ENCODE data around the gene NPDC1. TPM values are rescaled to one million over a fixed set of nuclear protein-coding genes. Genes with fewer than 3 reads are reported as not detected.
"Not testable (repeated sequence)": the region's sequence is repeated elsewhere in the genome, so short reads cannot be mapped to it uniquely, and the experiment has no call there.

The NPDC1 gene
- polyA plus RNA-seq, 1 donor = 42.7 TPM

GRCh38 chr9:137009938-137010732 is 35.8 kb downstream of the NPDC1 start:
- Histone ChIP-seq H3K27me3 (ENCODE audit: control insufficient read depth, insufficient read depth, low read length) (no peaks in the 10 kb centered on the region), H3K4me3 (ENCODE audit: low read length) (no peak overlapping the region), H3K4me1 (ENCODE audit: control insufficient read depth, insufficient read depth, low read length) (no peaks in the 10 kb centered on the region), H3K9me3 (ENCODE audit: control insufficient read depth, low read depth, low read length) (peaks cover 52% of the 10 kb centered on the region), H3K27ac (ENCODE audit: low read length) (no peak overlapping the region), H3K36me3 (ENCODE audit: control insufficient read depth, insufficient read depth, low read length) (peaks cover 5% of the 10 kb centered on the region)
- no CpG with 5 or more reads among the region's 49 CpGs for WGBS (ENCODE audit: insufficient coverage, low lambda C conversion rate)
- DNase-seq = no peak

DNA sequence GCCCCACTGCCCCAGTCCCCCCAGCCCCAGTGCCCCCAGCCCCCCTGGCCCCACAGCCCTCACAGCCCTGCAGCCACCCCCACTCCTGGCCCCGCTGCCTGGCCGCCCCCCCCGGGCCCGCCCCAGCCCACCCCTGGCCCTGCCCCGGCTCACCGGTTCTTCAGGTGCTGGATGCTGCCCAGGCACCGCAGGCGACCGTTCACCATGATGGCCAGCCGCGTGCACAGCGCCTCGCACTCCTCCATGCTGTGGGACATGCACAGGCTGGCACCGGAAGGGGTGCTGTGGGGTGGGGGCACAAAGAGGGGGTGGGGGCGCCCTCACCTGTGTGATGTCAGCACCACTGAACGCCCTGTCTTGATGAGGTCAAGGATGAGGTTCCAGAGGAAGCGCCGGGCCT is 36.8 kb downstream of the NPDC1 start:
- peaks cover 45% of the 10 kb centered on the region for H3K9me3 ChIP-seq (ENCODE audit: control insufficient read depth, low read depth, low read length)
- WGBS (ENCODE audit: insufficient coverage, low lambda C conversion rate) = no CpG with 5 or more reads among the region's 18 CpGs
- H3K27ac ChIP-seq (ENCODE audit: low read length) = no peak overlapping the region
- H3K4me3 ChIP-seq (ENCODE audit: low read length) = no peak overlapping the region
- no peaks in the 10 kb centered on the region for H3K4me1 ChIP-seq (ENCODE audit: control insufficient read depth, insufficient read depth, low read length)
- peaks cover under 1% of the 10 kb centered on the region for H3K36me3 ChIP-seq (ENCODE audit: control insufficient read depth, insufficient read depth, low read length)
- no peak for DNase-seq
- no peaks in the 10 kb centered on the region for H3K27me3 ChIP-seq (ENCODE audit: control insufficient read depth, insufficient read depth, low read length)

GRCh38 chr9:137008312-137008711 is 37.7 kb downstream of the NPDC1 start:
- H3K9me3 ChIP-seq (ENCODE audit: control insufficient read depth, low read depth, low read length) = peaks cover 36% of the 10 kb centered on the region
- no peaks in the 10 kb centered on the region for H3K36me3 ChIP-seq (ENCODE audit: control insufficient read depth, insufficient read depth, low read length)
- no peak for DNase-seq
- no peak overlapping the region for H3K4me3 ChIP-seq (ENCODE audit: low read length)
- no peak overlapping the region for H3K27ac ChIP-seq (ENCODE audit: low read length)
- no CpG with 5 or more reads among the region's 22 CpGs for WGBS (ENCODE audit: insufficient coverage, low lambda C conversion rate)
- H3K4me1 ChIP-seq (ENCODE audit: control insufficient read depth, insufficient read depth, low read length) = no peaks in the 10 kb centered on the region
- H3K27me3 ChIP-seq (ENCODE audit: control insufficient read depth, insufficient read depth, low read length) = no peaks in the 10 kb centered on the region

DNA sequence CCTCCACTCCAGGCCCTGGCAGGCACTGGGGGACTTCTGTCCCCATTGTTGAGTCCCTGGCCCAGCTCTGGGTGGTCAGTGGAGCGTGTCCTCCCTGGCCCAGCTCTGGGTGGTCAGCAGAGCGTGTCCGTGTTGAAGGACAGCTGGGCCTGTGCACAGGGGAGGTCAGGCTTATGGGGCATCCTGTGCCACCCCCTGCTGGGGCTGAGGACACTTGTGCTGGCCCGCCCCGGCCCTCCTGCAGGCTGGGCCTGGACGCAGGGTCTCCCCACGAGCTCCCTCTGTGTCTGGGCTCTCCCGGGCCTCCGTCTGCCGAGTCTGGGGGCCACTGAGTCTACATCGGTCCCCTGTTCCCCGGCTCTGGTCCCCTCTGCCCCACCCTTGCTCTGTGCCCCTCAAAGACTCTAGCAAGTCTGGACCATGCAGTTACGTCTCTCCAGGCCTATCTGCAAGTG is 38.1 kb downstream of the NPDC1 start:
- Histone ChIP-seq H3K27me3 (ENCODE audit: control insufficient read depth, insufficient read depth, low read length) (no peaks in the 10 kb centered on the region), H3K27ac (ENCODE audit: low read length) (no peak overlapping the region), H3K9me3 (ENCODE audit: control insufficient read depth, low read depth, low read length) (peaks cover 34% of the 10 kb centered on the region), H3K36me3 (ENCODE audit: control insufficient read depth, insufficient read depth, low read length) (no peaks in the 10 kb centered on the region), H3K4me1 (ENCODE audit: control insufficient read depth, insufficient read depth, low read length) (no peaks in the 10 kb centered on the region), H3K4me3 (ENCODE audit: low read length) (no peak overlapping the region)
- DNase-seq = no peak
- WGBS (ENCODE audit: insufficient coverage, low lambda C conversion rate) = no CpG with 5 or more reads among the region's 13 CpGs

DNA sequence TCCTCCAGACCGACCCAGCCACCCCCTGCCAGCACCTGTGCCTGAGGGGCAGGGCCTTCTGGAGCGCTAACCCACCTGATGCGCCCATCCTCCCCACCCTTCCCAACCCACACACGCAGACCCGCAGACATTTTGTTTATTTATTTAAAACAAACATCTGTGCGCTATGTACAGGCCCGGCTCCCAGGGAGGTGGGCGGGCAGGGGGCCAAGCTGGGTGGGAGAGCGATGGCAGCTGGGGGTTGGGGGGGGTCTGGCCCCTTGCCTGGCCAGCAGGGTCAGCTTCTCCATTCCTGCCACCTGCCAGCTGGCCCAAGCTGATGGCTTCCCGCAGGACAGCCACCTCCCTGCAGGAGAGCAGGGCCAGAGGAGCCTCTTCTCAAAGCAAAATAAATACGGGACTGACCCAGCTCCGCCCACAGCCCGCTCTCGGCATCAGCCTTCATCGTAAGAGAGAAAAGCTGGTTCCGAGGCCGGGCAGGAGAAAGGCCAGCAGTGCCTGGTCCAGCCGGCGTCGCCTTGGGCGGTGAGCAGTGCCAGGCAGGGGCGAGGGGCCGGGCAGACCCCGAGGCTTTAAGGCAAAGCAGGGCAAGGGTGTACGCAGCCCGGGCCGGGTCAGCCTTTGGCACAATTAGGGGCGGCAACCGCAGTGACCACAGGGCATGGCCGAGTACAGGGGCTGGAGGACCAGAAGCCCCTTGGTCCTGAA is 38.7 kb downstream of the NPDC1 start:
- no CpG with 5 or more reads among the region's 30 CpGs for WGBS (ENCODE audit: insufficient coverage, low lambda C conversion rate)
- Histone ChIP-seq H3K9me3 (ENCODE audit: control insufficient read depth, low read depth, low read length) (peaks cover 31% of the 10 kb centered on the region), H3K27ac (ENCODE audit: low read length) (no peak overlapping the region), H3K4me3 (ENCODE audit: low read length) (no peak overlapping the region), H3K4me1 (ENCODE audit: control insufficient read depth, insufficient read depth, low read length) (no peaks in the 10 kb centered on the region), H3K27me3 (ENCODE audit: control insufficient read depth, insufficient read depth, low read length) (no peaks in the 10 kb centered on the region), H3K36me3 (ENCODE audit: control insufficient read depth, insufficient read depth, low read length) (no peaks in the 10 kb centered on the region)
- DNase-seq = no peak

- DNase-seq = no peak
- H3K36me3 ChIP-seq (ENCODE audit: control insufficient read depth, insufficient read depth, low read length) = no peaks in the 10 kb centered on the region
- H3K4me3 ChIP-seq (ENCODE audit: low read length) = no peak overlapping the region
- no peaks in the 10 kb centered on the region for H3K27me3 ChIP-seq (ENCODE audit: control insufficient read depth, insufficient read depth, low read length)
- H3K9me3 ChIP-seq (ENCODE audit: control insufficient read depth, low read depth, low read length) = peaks cover 29% of the 10 kb centered on the region
- H3K27ac ChIP-seq (ENCODE audit: low read length) = no peak overlapping the region
- H3K4me1 ChIP-seq (ENCODE audit: control insufficient read depth, insufficient read depth, low read length) = no peaks in the 10 kb centered on the region
- WGBS (ENCODE audit: insufficient coverage, low lambda C conversion rate) = no CpG with 5 or more reads among the region's 24 CpGs
Observed at GRCh38 chr9:137006116-137007003, 39.6 kb downstream of the NPDC1 start.

- H3K9me3 ChIP-seq (ENCODE audit: control insufficient read depth, low read depth, low read length) = peaks cover 20% of the 10 kb centered on the region
- not testable (repeated sequence) for H3K27ac ChIP-seq (ENCODE audit: low read length); DNase-seq; H3K4me1 ChIP-seq (ENCODE audit: control insufficient read depth, insufficient read depth, low read length); H3K36me3 ChIP-seq (ENCODE audit: control insufficient read depth, insufficient read depth, low read length); H3K27me3 ChIP-seq (ENCODE audit: control insufficient read depth, insufficient read depth, low read length); H3K4me3 ChIP-seq (ENCODE audit: low read length)
- WGBS (ENCODE audit: insufficient coverage, low lambda C conversion rate) = no CpG with 5 or more reads among the region's 17 CpGs
Observed at GRCh38 chr9:137004285-137004684, 41.7 kb downstream of the NPDC1 start.

DNA sequence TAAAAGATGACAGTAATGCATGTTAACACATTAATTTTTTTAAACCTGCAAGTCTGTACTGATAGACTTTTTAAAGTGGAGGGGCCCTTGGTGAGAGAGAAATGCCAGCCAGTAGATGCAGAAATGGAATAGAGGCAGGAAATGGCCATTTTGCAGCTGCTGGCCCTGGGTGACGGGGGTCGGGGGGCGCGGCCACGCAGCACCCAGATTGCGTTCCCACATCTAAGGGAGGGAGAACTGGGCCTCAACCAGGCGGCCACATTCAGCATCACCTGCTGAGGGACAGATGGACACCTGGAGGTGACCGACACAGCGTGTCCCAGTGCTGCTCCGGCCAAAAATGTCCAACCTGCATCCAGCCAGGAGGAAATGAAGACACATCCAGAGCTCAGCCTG is 43.3 kb downstream of the NPDC1 start:
- Histone ChIP-seq H3K36me3 (ENCODE audit: control insufficient read depth, insufficient read depth, low read length) (no peaks in the 10 kb centered on the region), H3K4me1 (ENCODE audit: control insufficient read depth, insufficient read depth, low read length) (no peaks in the 10 kb centered on the region), H3K27ac (ENCODE audit: low read length) (no peak overlapping the region), H3K9me3 (ENCODE audit: control insufficient read depth, low read depth, low read length) (peaks cover 20% of the 10 kb centered on the region), H3K4me3 (ENCODE audit: low read length) (no peak overlapping the region), H3K27me3 (ENCODE audit: control insufficient read depth, insufficient read depth, low read length) (peaks cover 2% of the 10 kb centered on the region)
- no peak for DNase-seq
- no CpG with 5 or more reads among the region's 10 CpGs for WGBS (ENCODE audit: insufficient coverage, low lambda C conversion rate)

GRCh38 chr9:137001857-137002645 is 43.9 kb downstream of the NPDC1 start:
- no peak overlapping the region for H3K4me3 ChIP-seq (ENCODE audit: low read length)
- H3K4me1 ChIP-seq (ENCODE audit: control insufficient read depth, insufficient read depth, low read length) = peaks cover 5% of the 10 kb centered on the region
- WGBS (ENCODE audit: insufficient coverage, low lambda C conversion rate) = 100% methylated on average over 1 of the region's 20 CpGs
- H3K27me3 ChIP-seq (ENCODE audit: control insufficient read depth, insufficient read depth, low read length) = peaks cover 8% of the 10 kb centered on the region
- H3K36me3 ChIP-seq (ENCODE audit: control insufficient read depth, insufficient read depth, low read length) = no peaks in the 10 kb centered on the region
- no peak overlapping the region for H3K27ac ChIP-seq (ENCODE audit: low read length)
- H3K9me3 ChIP-seq (ENCODE audit: control insufficient read depth, low read depth, low read length) = peaks cover 17% of the 10 kb centered on the region
- no peak for DNase-seq
